Measurements from ENCODE around the gene CD8A. TPM values are rescaled to one million over a fixed set of nuclear protein-coding genes. Genes with fewer than 3 reads are reported as not detected.

Gene CD8A
- total RNA-seq, 1 experiment from 2014 or later = 0.28 TPM

GRCh38 chr2:86788165-86788564, 2.5 kb downstream of the CD8A start:
- BruUV-seq (replicated peaks) = no TSS peak
- no peak for TF ChIP-seq EZH2 (IDR thresholded peaks at IDR 0.05; ENCODE audit: low read depth)
- TF ChIP-seq CTCF (conservative IDR thresholded peaks at IDR 0.05) = no peak
- Histone ChIP-seq H3K36me3 (ENCODE audit: low read depth) (no peaks in the 10 kb centered on the region), H4K20me1 (ENCODE audit: insufficient read depth) (no peaks in the 10 kb centered on the region; the same call in 1 of the 2 replicates), H3K4me3 (no peak overlapping the region), H2AFZ (no peak overlapping the region), H3K27ac (no peak overlapping the region), H3K79me2 (ENCODE audit: low read depth) (no peaks in the 10 kb centered on the region), H3K9me2 (ENCODE audit: insufficient read depth) (no peaks in the 10 kb centered on the region), H3K4me2 (no peak overlapping the region), H3K4me1 (replicated peaks; ENCODE audit: insufficient read depth) (no peaks in the 10 kb centered on the region), H3K9me3 (ENCODE audit: insufficient read depth, low read depth) (no peaks in the 10 kb centered on the region), H3F3A (ENCODE audit: insufficient read depth, low read depth) (no peaks in the 10 kb centered on the region), H3K27me3 (ENCODE audit: insufficient read depth, low read depth) (no peaks in the 10 kb centered on the region)
- ChIA-PET CTCF (no interaction called here), POLR2A (ENCODE audit: unreplicated experiment) (no interaction called here)
- DNase-seq = no peak
- intact Hi-C loops (cut with micrococcal nuclease; ENCODE audit: unreplicated experiment) = no loop called here

- ChIA-PET POLR2A (ENCODE audit: unreplicated experiment) (no interaction called here), CTCF (no interaction called here)
- intact Hi-C loops (cut with micrococcal nuclease; ENCODE audit: unreplicated experiment) = no loop called here
Measured at GRCh38 chr2:86787736-86788135, 3.0 kb downstream of the CD8A start.

GRCh38 chr2:86786001-86786536, 4.6 kb downstream of the CD8A start:
- H3K27me3 ChIP-seq (ENCODE audit: insufficient read depth, low read depth) = no peaks in the 10 kb centered on the region
- H3K4me1 ChIP-seq (replicated peaks; ENCODE audit: insufficient read depth) = no peaks in the 10 kb centered on the region
- no peak overlapping the region for H2AFZ ChIP-seq
- no peak overlapping the region for H3K4me2 ChIP-seq
- no peaks in the 10 kb centered on the region for H3K79me2 ChIP-seq (ENCODE audit: low read depth)
- DNase-seq = no peak
- no peaks in the 10 kb centered on the region for H3F3A ChIP-seq (ENCODE audit: insufficient read depth, low read depth)
- BruUV-seq (replicated peaks) = no TSS peak
- H3K9me2 ChIP-seq (ENCODE audit: insufficient read depth) = no peaks in the 10 kb centered on the region
- H3K27ac ChIP-seq = no peak overlapping the region
- ChIA-PET POLR2A (ENCODE audit: unreplicated experiment) (no interaction called here), CTCF (no interaction called here)
- no peaks in the 10 kb centered on the region; the same call in 1 of the 2 replicates for H4K20me1 ChIP-seq (ENCODE audit: insufficient read depth)
- no peaks in the 10 kb centered on the region for H3K9me3 ChIP-seq (ENCODE audit: insufficient read depth, low read depth)
- TF ChIP-seq CTCF (conservative IDR thresholded peaks at IDR 0.05) (no peak), EZH2 (IDR thresholded peaks at IDR 0.05; ENCODE audit: low read depth) (no peak)
- H3K4me3 ChIP-seq = no peak overlapping the region
- intact Hi-C loops (cut with micrococcal nuclease; ENCODE audit: unreplicated experiment) = no loop called here
- no peaks in the 10 kb centered on the region for H3K36me3 ChIP-seq (ENCODE audit: low read depth)

More at GRCh38 chr2:86787736-86788135, 3.0 kb downstream of the CD8A start:
- H3K79me2 ChIP-seq (ENCODE audit: low read depth) = no peaks in the 10 kb centered on the region
- H2AFZ ChIP-seq = no peak overlapping the region
- no peaks in the 10 kb centered on the region for H3F3A ChIP-seq (ENCODE audit: insufficient read depth, low read depth)
- no peaks in the 10 kb centered on the region for H3K36me3 ChIP-seq (ENCODE audit: low read depth)
- no peaks in the 10 kb centered on the region for H3K9me2 ChIP-seq (ENCODE audit: insufficient read depth)
- H4K20me1 ChIP-seq (ENCODE audit: insufficient read depth) = no peaks in the 10 kb centered on the region; the same call in 1 of the 2 replicates
- no peaks in the 10 kb centered on the region for H3K4me1 ChIP-seq (replicated peaks; ENCODE audit: insufficient read depth)
- no peak overlapping the region for H3K27ac ChIP-seq
- H3K27me3 ChIP-seq (ENCODE audit: insufficient read depth, low read depth) = no peaks in the 10 kb centered on the region
- no peak overlapping the region for H3K4me3 ChIP-seq
- DNase-seq = no peak
- H3K9me3 ChIP-seq (ENCODE audit: insufficient read depth, low read depth) = no peaks in the 10 kb centered on the region
- no peak for TF ChIP-seq EZH2 (IDR thresholded peaks at IDR 0.05; ENCODE audit: low read depth)
- no peak for TF ChIP-seq CTCF (conservative IDR thresholded peaks at IDR 0.05)
- BruUV-seq (replicated peaks) = no TSS peak
- H3K4me2 ChIP-seq = no peak overlapping the region

Data from PC-9 (cell line).